HG02885 (cell line): ENCODE results near the gene TTF1.

Experiments used
- ATAC-seq: cut with Tn5 transposase; IDR thresholded peaks from one replicate; pipeline ENCODE4 v1.9.1; 2021; ENCODE audit warnings: mild to moderate bottlenecking; ENCODE audit not compliant: unreplicated experiment, poor library complexity

The TTF1 gene

GRCh38 chr9:132367613-132368313, 38.9 kb downstream of the TTF1 start:
- no peak for ATAC-seq

- no peak for ATAC-seq
Measured at GRCh38 chr9:132366481-132366880, 40.2 kb downstream of the TTF1 start.

- no peak for ATAC-seq
Measured at GRCh38 chr9:132365986-132366385, 40.7 kb downstream of the TTF1 start.

- ATAC-seq, result no peak
Measured at GRCh38 chr9:132364068-132364467, 42.6 kb downstream of the TTF1 start.

- ATAC-seq, result no peak
Measured at GRCh38 chr9:132357764-132358163, 48.9 kb downstream of the TTF1 start.

GRCh38 chr9:132356324-132356924, 50.2 kb downstream of the TTF1 start:
- ATAC-seq, result no peak

GRCh38 chr9:132354637-132355355, 51.8 kb downstream of the TTF1 start, which contains the start of gene SETX:
Gene SETX (minus strand): TSS chr9:132354986. CDS start chr9:132349428, 5,558 bp downstream.
- ATAC-seq, result peak; percentile 89

- no peak for ATAC-seq
Measured at GRCh38 chr9:132351404-132352045, 55.1 kb downstream of the TTF1 start.

GRCh38 chr9:132350861-132351315, 55.8 kb downstream of the TTF1 start:
- ATAC-seq, result no peak

- ATAC-seq, result no peak
Measured at GRCh38 chr9:132348676-132349075, 58.0 kb downstream of the TTF1 start.

- ATAC-seq, result no peak
Measured at GRCh38 chr9:132346177-132346576, 60.5 kb downstream of the TTF1 start.

GRCh38 chr9:132341177-132341840, 65.3 kb downstream of the TTF1 start:
- no peak for ATAC-seq

- no peak for ATAC-seq
Measured at GRCh38 chr9:132334364-132334763, 72.3 kb downstream of the TTF1 start.

- ATAC-seq, result no peak
Measured at GRCh38 chr9:132333556-132333955, 73.1 kb downstream of the TTF1 start.

GRCh38 chr9:132328580-132328979, 78.1 kb downstream of the TTF1 start:
- no peak for ATAC-seq

GRCh38 chr9:132327537-132327936, 79.1 kb downstream of the TTF1 start:
- no peak for ATAC-seq
